GM23248 (cell line): ENCODE data around the gene TNRC6B.

Experiments used
- EZH2 ChIP-seq: fragments of 200-600 bp; sonication (generic); IDR thresholded peaks from 2 replicates; pipeline ENCODE4 v1.6.1; 2018; ENCODE audit warnings: antibody characterized with exemption, mild to moderate bottlenecking; ENCODE audit not compliant: insufficient read depth, poor library complexity, severe bottlenecking
- EZH2phosphoT487 ChIP-seq: fragments of 200-600 bp; sonication (generic); IDR thresholded peaks from 2 replicates; pipeline ENCODE4 v1.6.1; 2018; ENCODE audit warnings: antibody characterized with exemption, moderate library complexity, mild to moderate bottlenecking, low read depth; ENCODE audit not compliant: insufficient read depth

- TF ChIP-seq EZH2phosphoT487 (no peak), EZH2 (no peak)
These were observed 88.1 kb downstream of the TNRC6B start for GRCh38 chr22:40265783-40266182.
